SIG-M5 (cell line): ENCODE measurements around the gene ZNF747.

Experiments
- DNase-seq: peaks from one replicate; lab custom pipeline; 2025; lab: John Stamatoyannopoulos, UW

The ZNF747 gene

GRCh38 chr16:30518552-30518951, 16.1 kb downstream of the ZNF747 start:
- no peak for DNase-seq

- DNase-seq = no peak
Measured at GRCh38 chr16:30515275-30515674, 19.4 kb downstream of the ZNF747 start.

DNA sequence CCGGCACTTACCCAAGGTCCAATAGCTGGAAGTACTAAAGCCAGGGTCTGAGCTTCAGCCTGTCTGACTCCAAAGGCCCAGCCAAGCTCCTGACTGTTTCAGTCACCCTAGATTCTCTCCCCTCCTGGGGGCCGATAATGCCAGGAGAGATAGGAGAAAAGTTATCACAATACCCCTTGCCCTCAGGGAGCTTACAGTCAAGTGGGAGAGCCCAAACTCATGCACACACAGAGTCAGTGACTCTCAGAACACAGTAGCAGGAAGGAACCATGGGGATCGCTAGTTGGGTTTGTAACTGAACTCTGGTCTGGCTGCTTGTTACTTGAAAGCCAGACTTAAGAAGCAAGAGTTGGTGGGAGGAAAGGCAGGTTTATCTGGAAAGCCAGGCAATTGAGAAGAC, 23.1 kb downstream of the ZNF747 start:
- no peak for DNase-seq

GRCh38 chr16:30510376-30510938, 24.2 kb downstream of the ZNF747 start:
- no peak for DNase-seq

DNA sequence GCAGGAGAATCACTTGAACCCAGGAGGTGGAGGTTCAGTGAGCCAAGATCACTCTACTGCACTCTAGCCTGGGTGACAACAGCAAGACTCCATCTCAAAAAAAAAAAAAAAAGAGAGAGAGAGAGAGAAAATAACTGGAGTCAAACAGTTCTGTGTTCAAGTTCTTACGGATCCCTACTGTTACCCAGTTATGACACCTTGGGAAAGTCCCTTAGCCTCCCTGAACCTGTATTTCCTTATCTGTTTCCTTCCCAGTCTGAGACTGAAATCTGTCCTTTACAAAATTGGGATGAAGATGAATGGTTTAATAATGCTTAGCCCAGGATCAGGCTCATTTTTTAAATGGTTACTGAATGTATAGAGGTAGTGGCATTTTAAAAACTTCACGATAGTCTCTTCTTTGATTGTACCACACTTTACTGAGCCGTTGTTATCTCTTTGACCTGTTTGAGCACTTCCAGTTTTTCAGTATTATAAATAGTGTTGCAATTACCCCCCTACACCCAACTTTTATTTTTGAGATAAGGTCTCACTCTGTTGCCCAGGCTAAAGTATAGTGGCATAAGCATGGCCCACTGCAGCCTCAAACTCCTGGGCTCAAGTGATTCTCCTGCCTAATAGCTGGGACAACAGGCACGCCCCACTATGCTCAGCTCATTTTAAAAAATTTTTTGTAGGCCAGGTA, 25.4 kb downstream of the ZNF747 start:
- DNase-seq = no peak

- no peak for DNase-seq
Measured at GRCh38 chr16:30503403-30504296, 31.0 kb downstream of the ZNF747 start.

DNA sequence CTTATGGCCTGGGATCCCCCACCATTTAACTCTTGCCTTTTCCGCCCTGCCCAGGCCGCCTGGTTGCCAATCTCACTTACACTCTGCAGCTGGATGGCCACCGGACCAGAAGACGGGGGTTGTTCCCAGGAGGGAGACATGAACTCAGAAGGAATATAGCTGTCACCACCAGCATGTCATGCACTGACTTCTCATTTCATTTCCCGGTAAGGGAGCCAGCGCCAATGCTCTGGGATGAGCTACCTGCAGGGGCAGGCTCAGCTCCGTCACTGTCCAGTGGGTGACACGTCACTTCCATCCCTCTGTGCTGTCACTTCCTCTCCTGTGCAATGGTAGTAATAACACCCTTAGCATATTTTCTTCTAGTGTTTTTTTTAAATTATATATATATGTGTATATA, 35.4 kb downstream of the ZNF747 start:
- no peak for DNase-seq

DNA sequence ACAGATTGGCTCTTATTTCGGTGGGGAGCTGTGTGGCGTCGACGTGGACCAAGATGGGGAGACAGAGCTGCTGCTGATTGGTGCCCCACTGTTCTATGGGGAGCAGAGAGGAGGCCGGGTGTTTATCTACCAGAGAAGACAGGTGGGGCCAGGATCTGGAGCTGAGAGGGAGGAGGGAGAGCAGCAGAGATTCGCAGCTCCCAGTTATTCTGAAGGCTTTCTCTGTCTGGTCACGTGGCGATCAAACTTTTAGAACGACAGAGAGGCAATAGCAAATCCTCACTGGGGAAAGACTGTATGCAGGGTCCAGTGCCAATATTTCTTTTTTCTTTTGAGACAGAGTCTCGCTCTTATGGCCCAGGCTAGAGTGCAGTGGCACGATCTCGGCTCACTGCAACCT, 39.9 kb downstream of the ZNF747 start:
- DNase-seq = no peak

- no peak for DNase-seq
Measured at GRCh38 chr16:30493941-30494488, 40.6 kb downstream of the ZNF747 start.

- no peak for DNase-seq
Measured at GRCh38 chr16:30491744-30492308, 42.8 kb downstream of the ZNF747 start.

- DNase-seq = no peak
Measured at GRCh38 chr16:30491229-30491628, 43.4 kb downstream of the ZNF747 start.

DNA sequence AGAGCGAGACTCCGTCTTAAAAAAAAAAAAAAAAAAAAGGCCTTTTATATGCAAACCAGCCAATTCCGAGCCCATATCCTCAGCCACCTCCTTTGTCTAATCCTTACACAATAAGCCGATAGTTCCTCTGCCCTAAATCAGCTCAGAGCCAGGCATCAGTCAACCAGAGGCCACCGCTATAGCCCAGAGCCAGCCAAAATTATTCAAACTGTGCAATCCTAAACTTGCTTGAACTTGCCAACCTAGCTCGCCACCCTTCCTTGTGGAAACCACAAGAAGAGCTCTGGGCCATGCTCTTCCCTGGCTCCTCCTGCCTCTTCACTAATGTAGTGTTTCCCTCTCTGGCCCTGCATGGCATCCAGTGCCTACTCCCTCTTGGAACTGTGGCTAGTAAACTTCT, 44.4 kb downstream of the ZNF747 start:
- no peak for DNase-seq

- DNase-seq = no peak
Measured at GRCh38 chr16:30488764-30489605, 45.7 kb downstream of the ZNF747 start.

- DNase-seq = no peak
Measured at GRCh38 chr16:30485818-30486436, 48.7 kb downstream of the ZNF747 start.

DNA sequence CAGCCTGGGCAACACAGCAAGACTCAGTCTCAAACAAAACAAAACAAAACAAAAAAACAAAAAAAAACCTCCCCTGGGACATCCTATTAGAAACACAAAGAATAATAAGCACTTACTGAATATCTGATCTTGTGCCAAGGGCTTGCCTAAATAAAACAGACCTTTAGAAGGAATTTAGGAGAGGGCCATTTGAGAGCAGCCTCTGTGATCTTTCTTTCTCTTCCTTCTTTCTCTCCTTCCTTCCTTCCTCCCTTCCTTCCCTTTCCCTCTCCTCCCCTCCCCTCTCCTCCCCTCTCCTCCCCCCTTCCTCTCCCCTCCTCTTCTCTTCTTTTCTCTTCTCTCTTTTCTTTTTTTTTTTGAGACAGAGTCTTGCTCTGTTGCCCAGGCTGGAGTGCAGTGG, 49.8 kb downstream of the ZNF747 start:
- no peak for DNase-seq

DNA sequence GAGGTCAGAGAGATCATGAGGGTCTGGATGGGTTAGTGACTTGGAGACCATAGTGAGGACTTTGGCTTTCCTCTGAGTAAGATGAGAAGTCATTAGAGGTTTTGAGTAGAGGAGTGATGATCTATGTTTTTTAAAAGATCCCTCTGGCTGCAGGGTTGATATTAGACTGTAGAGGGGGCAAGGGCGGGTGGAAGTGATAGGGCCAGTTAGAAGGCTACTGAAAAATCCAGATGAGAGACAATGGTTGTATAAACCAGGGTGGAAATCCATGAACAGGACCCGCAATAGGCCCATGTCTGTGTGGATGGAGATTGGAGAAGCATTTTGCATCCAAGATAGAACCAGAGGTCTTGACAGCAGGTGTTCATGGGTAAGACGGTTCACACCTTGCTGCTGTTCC, 52.3 kb downstream of the ZNF747 start:
- no peak for DNase-seq

- DNase-seq = no peak
Measured at GRCh38 chr16:30481381-30481780, 53.3 kb downstream of the ZNF747 start.
